Effector memory CD4-positive, alpha-beta T cell (primary cell): Measurements from ENCODE around the gene DCDC2B.

Source experiments
- DNase-seq, 3 donors: peaks; one replicate each; pipeline ENCODE4 v3.0.0-alpha.2; 2020
- H3K27ac ChIP-seq: 2 replicates; pipeline ENCODE4 v1.7.0; 2013; ENCODE audit warnings: mild to moderate bottlenecking, low read length, moderate library complexity; ENCODE audit not compliant: insufficient read depth, poor library complexity, severe bottlenecking
- H3K27me3 ChIP-seq: replicated peaks from 2 replicates; pipeline ENCODE4 v1.7.0; 2013; ENCODE audit warnings: mild to moderate bottlenecking, low read length; ENCODE audit not compliant: insufficient read depth, control insufficient read depth, poor library complexity, severe bottlenecking
- H3K36me3 ChIP-seq: 2 replicates; pipeline ENCODE4 v1.7.0; 2013; ENCODE audit warnings: mild to moderate bottlenecking, low read length, moderate library complexity; ENCODE audit not compliant: control insufficient read depth, insufficient read depth
- H3K4me1 ChIP-seq: 2 replicates; pipeline ENCODE4 v1.7.0; 2013; ENCODE audit warnings: low read length, mild to moderate bottlenecking; ENCODE audit not compliant: control insufficient read depth, insufficient read depth, poor library complexity, severe bottlenecking
- H3K4me3 ChIP-seq: 2 replicates; pipeline ENCODE4 v1.7.0; 2013; ENCODE audit warnings: low read length, low read depth, mild to moderate bottlenecking; ENCODE audit not compliant: insufficient read depth, poor library complexity, severe bottlenecking
- H3K9me3 ChIP-seq: 2 replicates; pipeline ENCODE4 v1.7.0; 2013; ENCODE audit warnings: mild to moderate bottlenecking, low read length, moderate library complexity; ENCODE audit not compliant: control insufficient read depth

The DCDC2B gene

GRCh38 chr1:32221581-32221979 lies 12.7 kb downstream of the DCDC2B start:
- Histone ChIP-seq H3K27ac (peak overlapping the region; percentile 96), H3K9me3 (no peaks in the 10 kb centered on the region), H3K4me3 (peak overlapping the region; percentile 70), H3K4me1 (peaks cover 20% of the 10 kb centered on the region), H3K27me3 (no peaks in the 10 kb centered on the region), H3K36me3 (peaks cover 16% of the 10 kb centered on the region)
- no peak for DNase-seq

DNA sequence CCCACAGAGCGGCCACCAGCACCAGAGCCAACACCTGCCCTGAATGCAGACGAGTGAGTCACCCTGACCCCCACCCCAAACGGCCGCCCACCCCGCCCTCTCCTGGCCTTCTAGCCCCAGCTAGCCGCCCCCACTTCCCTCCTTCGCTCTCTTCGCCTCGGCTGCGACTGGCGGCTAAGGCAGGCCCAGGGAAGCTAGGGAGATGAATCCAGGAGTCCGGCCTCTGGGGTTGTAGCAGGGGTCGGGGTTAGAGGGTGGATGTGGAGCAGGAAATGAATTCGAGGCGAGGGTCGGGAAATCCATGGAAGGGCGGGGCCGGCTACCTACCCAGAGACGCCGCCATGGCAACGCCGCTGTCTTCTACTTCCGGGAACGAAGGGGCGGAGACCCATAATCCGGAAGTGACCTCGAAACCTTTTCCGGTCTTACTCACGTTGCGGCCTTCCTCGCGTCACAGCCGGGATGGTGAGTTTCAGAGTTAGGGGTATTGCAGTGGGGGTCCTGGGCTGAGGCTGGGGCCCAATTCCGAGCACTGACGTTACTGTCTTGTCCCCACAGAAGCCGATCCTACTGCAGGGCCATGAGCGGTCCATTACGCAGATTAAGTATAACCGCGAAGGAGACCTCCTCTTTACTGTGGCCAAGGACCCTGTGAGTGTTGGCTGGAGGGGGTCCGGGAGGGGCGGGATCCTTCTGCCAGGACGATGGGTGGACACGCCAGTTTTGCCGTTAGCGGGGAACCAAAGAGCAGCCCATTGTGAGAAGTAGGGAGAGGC lies 13.3 kb downstream of the DCDC2B start, which contains the start of the genes EIF3I and TMEM234:
TSS of gene EIF3I (plus strand) at position 428 of the 776 bp plus-strand sequence. CDS start at position 463, 35 bp downstream.
TSS of gene TMEM234 (minus strand) at position 374 of the 776 bp plus-strand sequence. CDS start at position 343, 31 bp downstream.
- Histone ChIP-seq H3K4me1 (peaks cover 20% of the 10 kb centered on the region), H3K27ac (peak within 1 kb of the TSS; percentile 96), H3K27me3 (no peaks in the 10 kb centered on the region), H3K4me3 (peak within 1 kb of the TSS; percentile 70), H3K36me3 (peaks cover 10% of the 10 kb centered on the region), H3K9me3 (no peaks in the 10 kb centered on the region)
- DNase-seq = peak; percentile 85 to 91 (median 86)

- H3K36me3 ChIP-seq = peaks cover 16% of the 10 kb centered on the region
- peaks cover 20% of the 10 kb centered on the region for H3K4me1 ChIP-seq
- no peak overlapping the region for H3K4me3 ChIP-seq
- peak overlapping the region; percentile 40 for H3K27ac ChIP-seq
- H3K27me3 ChIP-seq = no peaks in the 10 kb centered on the region
- H3K9me3 ChIP-seq = no peaks in the 10 kb centered on the region
- no peak for DNase-seq
Measured at GRCh38 chr1:32223683-32224082, 14.8 kb downstream of the DCDC2B start.

DNA sequence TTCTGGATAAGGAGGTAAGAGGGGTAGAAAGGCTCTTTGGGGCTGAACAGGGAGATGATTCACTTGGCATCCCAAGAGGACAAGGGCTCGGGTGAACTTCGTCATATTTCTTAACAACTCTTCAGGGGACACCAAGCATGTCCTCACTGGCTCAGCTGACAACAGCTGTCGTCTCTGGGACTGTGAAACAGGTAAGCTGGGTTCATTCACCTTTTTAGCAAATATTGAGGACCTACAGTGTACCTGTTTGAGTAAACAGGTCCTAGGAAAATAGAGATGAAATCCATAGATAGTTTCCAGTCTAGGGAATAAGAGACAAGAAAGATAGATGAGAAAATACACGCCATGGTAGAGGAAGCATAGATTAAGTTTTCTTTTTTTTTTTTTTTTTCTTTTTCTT lies 15.4 kb downstream of the DCDC2B start:
- Histone ChIP-seq H3K27ac (no peak overlapping the region), H3K36me3 (peaks cover 21% of the 10 kb centered on the region), H3K27me3 (no peaks in the 10 kb centered on the region), H3K9me3 (no peaks in the 10 kb centered on the region), H3K4me3 (no peak overlapping the region), H3K4me1 (peaks cover 20% of the 10 kb centered on the region)
- no peak for DNase-seq

GRCh38 chr1:32228771-32229170 lies 19.9 kb downstream of the DCDC2B start:
- peaks cover 48% of the 10 kb centered on the region for H3K36me3 ChIP-seq
- DNase-seq = no peak
- H3K4me1 ChIP-seq = peaks cover 1% of the 10 kb centered on the region
- no peaks in the 10 kb centered on the region for H3K27me3 ChIP-seq
- no peak overlapping the region for H3K4me3 ChIP-seq
- no peak overlapping the region for H3K27ac ChIP-seq
- no peaks in the 10 kb centered on the region for H3K9me3 ChIP-seq

DNA sequence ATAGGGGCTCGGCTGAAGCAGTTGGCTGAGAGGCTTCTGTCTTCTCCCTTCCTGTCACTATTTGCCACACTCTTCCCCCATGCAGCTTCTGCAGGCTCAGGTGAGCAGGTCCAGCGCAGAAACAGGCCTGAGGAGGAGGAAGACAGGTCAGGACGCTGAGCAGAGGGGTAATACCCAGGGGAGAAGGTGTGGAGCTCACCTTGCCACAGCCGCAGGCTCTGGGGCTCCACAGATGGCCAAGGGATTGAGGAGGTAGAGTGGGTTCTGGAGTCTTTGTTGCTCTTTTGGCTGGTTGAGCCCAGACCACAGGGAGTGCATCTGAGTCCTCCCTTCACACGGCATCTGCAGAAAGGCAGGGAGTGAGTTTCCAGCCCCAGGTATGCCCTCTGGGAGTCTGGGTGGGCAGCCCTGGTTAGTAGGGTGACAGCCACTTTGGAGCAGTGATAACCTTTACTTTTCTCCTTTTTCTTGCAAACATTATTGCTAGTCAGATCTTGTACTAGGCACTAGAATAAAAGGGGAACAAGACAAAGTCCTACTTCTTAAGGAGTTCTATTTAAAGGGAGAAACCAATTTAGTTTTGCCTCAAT lies 23.0 kb downstream of the DCDC2B start:
- H3K4me3 ChIP-seq = no peak overlapping the region
- no peak for DNase-seq
- no peak overlapping the region for H3K27ac ChIP-seq
- H3K27me3 ChIP-seq = no peaks in the 10 kb centered on the region
- no peaks in the 10 kb centered on the region for H3K9me3 ChIP-seq
- peaks cover 41% of the 10 kb centered on the region for H3K36me3 ChIP-seq
- H3K4me1 ChIP-seq = no peaks in the 10 kb centered on the region

- Histone ChIP-seq H3K4me1 (no peaks in the 10 kb centered on the region), H3K4me3 (no peak overlapping the region), H3K9me3 (no peaks in the 10 kb centered on the region), H3K27me3 (no peaks in the 10 kb centered on the region), H3K27ac (no peak overlapping the region), H3K36me3 (peaks cover 40% of the 10 kb centered on the region)
- DNase-seq = no peak
Measured at GRCh38 chr1:32232558-32233304, 23.8 kb downstream of the DCDC2B start.

DNA sequence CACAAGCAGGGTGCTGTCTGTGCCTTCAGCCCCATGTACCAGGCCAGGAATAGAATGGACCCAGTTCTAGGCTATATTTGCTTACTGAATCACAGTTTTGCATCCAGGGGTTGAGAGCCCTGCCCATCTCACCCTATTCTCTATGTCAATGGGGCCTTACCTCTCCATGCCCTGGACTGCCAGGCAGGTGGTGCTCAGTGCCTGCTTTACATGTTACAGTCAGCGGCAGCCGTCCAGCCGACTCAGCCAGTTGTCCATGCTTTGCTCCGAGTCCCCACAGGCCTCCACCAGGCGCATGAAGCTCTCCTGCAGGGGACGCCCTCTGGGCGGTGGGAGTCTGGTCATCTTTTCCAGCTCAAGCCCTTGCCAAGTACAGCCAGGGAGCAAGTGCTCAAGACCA lies 25.9 kb downstream of the DCDC2B start:
- Histone ChIP-seq H3K9me3 (no peaks in the 10 kb centered on the region), H3K4me1 (no peaks in the 10 kb centered on the region), H3K36me3 (peaks cover 27% of the 10 kb centered on the region), H3K4me3 (no peak overlapping the region), H3K27ac (no peak overlapping the region), H3K27me3 (no peaks in the 10 kb centered on the region)
- no peak for DNase-seq

GRCh38 chr1:32239337-32239736 lies 30.4 kb downstream of the DCDC2B start:
- H3K27ac ChIP-seq = no peak overlapping the region
- no peaks in the 10 kb centered on the region for H3K9me3 ChIP-seq
- no peaks in the 10 kb centered on the region for H3K36me3 ChIP-seq
- H3K27me3 ChIP-seq = no peaks in the 10 kb centered on the region
- no peak for DNase-seq
- peaks cover 14% of the 10 kb centered on the region for H3K4me1 ChIP-seq
- H3K4me3 ChIP-seq = no peak overlapping the region

DNA sequence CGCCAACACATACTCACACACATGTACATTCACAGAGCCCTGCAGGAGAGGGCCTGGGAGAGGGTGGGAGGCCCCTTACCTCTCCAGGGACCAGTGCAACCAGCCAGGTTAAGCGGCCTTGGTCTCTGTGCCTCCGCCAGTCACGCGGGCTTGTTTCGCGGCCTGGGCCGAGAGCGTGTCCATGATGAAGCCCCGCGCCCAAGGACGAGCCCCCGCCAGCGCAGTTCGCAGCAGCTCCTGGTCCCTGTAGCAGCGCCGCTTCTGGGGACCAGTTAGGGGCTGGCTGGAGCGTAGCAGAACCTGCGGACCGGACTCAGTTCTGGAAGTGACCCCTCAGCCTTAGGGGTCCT lies 30.9 kb downstream of the DCDC2B start:
- Histone ChIP-seq H3K9me3 (no peaks in the 10 kb centered on the region), H3K4me1 (peaks cover 14% of the 10 kb centered on the region), H3K4me3 (peak overlapping the region; percentile 80), H3K27ac (no peak overlapping the region), H3K36me3 (no peaks in the 10 kb centered on the region), H3K27me3 (no peaks in the 10 kb centered on the region)
- DNase-seq = no peak
